Right atrium auricular region (tissue), 2 donors: ENCODE data around the gene CSAD. TPM values are rescaled to one million over a fixed set of nuclear protein-coding genes. Genes with fewer than 3 reads are reported as not detected.
A peak's percentile ranks its signal among the peaks of the same experiment; 100 is the strongest.

Experiments
- DNase-seq: peaks from one replicate; pipeline ENCODE4 v3.0.0-alpha.2; 2019; ENCODE audit warnings: low spot score
- H3K27ac ChIP-seq, 2 donors: fragments of 200-600 bp; sonication (generic); 1 replicate in 1 of 2; 2 replicates in 1 of 2; pipeline ENCODE4 v1.5.1; 2016 to 2019
- H3K27me3 ChIP-seq, 2 donors: fragments of 200-600 bp; sonication (generic); one replicate each; pipeline versions ENCODE4 v1.5.1 to v1.6.0; 2017 to 2019
- H3K36me3 ChIP-seq: fragments of 200-600 bp; sonication (generic); one replicate; pipeline ENCODE4 v1.5.1; 2016
- H3K4me1 ChIP-seq, 2 donors: fragments of 200-600 bp; sonication (generic); one replicate each; pipeline versions ENCODE4 v1.5.1 to v1.6.0; 2017 to 2019
- H3K4me3 ChIP-seq, 2 donors: fragments of 200-600 bp; sonication (generic); 1 replicate in 1 of 2; 2 replicates in 1 of 2; pipeline ENCODE4 v1.5.1; 2017 to 2019; ENCODE audit warnings: mild to moderate bottlenecking in 1 of 2, moderate library complexity in 1 of 2
- H3K9me3 ChIP-seq, 2 donors: fragments of 200-600 bp; sonication (generic); one replicate each; pipeline ENCODE4 v1.5.1; 2019
- CTCF ChIP-seq, 2 donors: fragments of 200-600 bp; sonication (generic); IDR thresholded peaks; one replicate each; pipeline ENCODE4 v1.5.1; 2019; ENCODE audit warnings: antibody characterized with exemption in 2 of 2
- total RNA-seq, 2 donors: library from RNA; depleted of rRNA; stranded (reverse); fragments of >200 nt; gene quantifications; one replicate each; pipeline ENCODE4 v1.1.0, GENCODE V29; 2016

CSAD gene
- total RNA-seq, 2 donors from 2014 or later = 3.4 to 4.9 TPM

- H3K4me3 ChIP-seq = no peak overlapping the region
- no peaks in the 10 kb centered on the region for H3K9me3 ChIP-seq
- H3K27ac ChIP-seq = no peak overlapping the region
- no peaks in the 10 kb centered on the region for H3K36me3 ChIP-seq
- H3K4me1 ChIP-seq = peaks cover 0 to 8% of the 10 kb centered on the region in 2 donors
- TF ChIP-seq CTCF (IDR thresholded peaks at IDR 0.05) = no peak
- no peak for DNase-seq
- no peaks in the 10 kb centered on the region for H3K27me3 ChIP-seq
Measured at GRCh38 chr12:53120685-53121525, 59.8 kb downstream of the CSAD start.

GRCh38 chr12:53118751-53119300, 61.9 kb downstream of the CSAD start:
- Histone ChIP-seq H3K27ac (no peak overlapping the region), H3K4me1 (peaks cover 0 to 14% of the 10 kb centered on the region in 2 donors), H3K36me3 (no peaks in the 10 kb centered on the region), H3K9me3 (no peaks in the 10 kb centered on the region), H3K4me3 (no peak overlapping the region), H3K27me3 (no peaks in the 10 kb centered on the region)
- no peak for TF ChIP-seq CTCF (IDR thresholded peaks at IDR 0.05)
- DNase-seq = peak; percentile 32

- no peaks in the 10 kb centered on the region for H3K36me3 ChIP-seq
- no peak overlapping the region for H3K4me3 ChIP-seq
- no peaks in the 10 kb centered on the region for H3K9me3 ChIP-seq
- peak overlapping the region; percentile 57 to 81 for H3K27ac ChIP-seq
- no peak for DNase-seq
- no peak for TF ChIP-seq CTCF (IDR thresholded peaks at IDR 0.05)
- no peaks in the 10 kb centered on the region for H3K27me3 ChIP-seq
- H3K4me1 ChIP-seq = peaks cover 0 to 14% of the 10 kb centered on the region in 2 donors
Measured at GRCh38 chr12:53115891-53116648, 64.7 kb downstream of the CSAD start.

- Histone ChIP-seq H3K4me3 (no peak overlapping the region), H3K27ac (peak overlapping the region; percentile 57 to 81), H3K36me3 (no peaks in the 10 kb centered on the region), H3K4me1 (peaks cover 0 to 14% of the 10 kb centered on the region in 2 donors), H3K9me3 (no peaks in the 10 kb centered on the region), H3K27me3 (no peaks in the 10 kb centered on the region)
- no peak for TF ChIP-seq CTCF (IDR thresholded peaks at IDR 0.05)
- DNase-seq = no peak
Measured at GRCh38 chr12:53115112-53115890, 65.4 kb downstream of the CSAD start.

- no peak for DNase-seq
- no peak overlapping the region for H3K27ac ChIP-seq
- TF ChIP-seq CTCF (IDR thresholded peaks at IDR 0.05) = no peak
Measured at GRCh38 chr12:53113951-53114350, 66.8 kb downstream of the CSAD start.

More at GRCh38 chr12:53113951-53114350, 66.8 kb downstream of the CSAD start:
- no peaks in the 10 kb centered on the region for H3K27me3 ChIP-seq
- no peak overlapping the region for H3K4me3 ChIP-seq
- no peaks in the 10 kb centered on the region for H3K9me3 ChIP-seq
- H3K4me1 ChIP-seq = peaks cover 0 to 14% of the 10 kb centered on the region in 2 donors
- H3K36me3 ChIP-seq = no peaks in the 10 kb centered on the region
